B cell (primary cell): ENCODE data around the gene RNF152. TPM values are rescaled to one million over a fixed set of nuclear protein-coding genes. Genes with fewer than 3 reads are reported as not detected.

Experiments used
- ATAC-seq: fragments of 200-7000 bp; cut with Tn5 transposase; one replicate; pipeline ENCODE4 v1.10.0; 2021; ENCODE audit warnings: low read depth, mild to moderate bottlenecking, moderate number of reproducible peaks, moderate library complexity
- CTCF ChIA-PET: fragments of 350-600 bp; sonication (Branson Sonifier 250); formaldehyde crosslinking; loops from one replicate; lab custom pipeline; 2021; ENCODE audit warnings: antibody characterized with exemption, inconsistent platforms; lab: Charles Lee
- POLR2A ChIA-PET: fragments of 350-600 bp; sonication (Branson Sonifier 250); formaldehyde crosslinking; loops from one replicate; lab custom pipeline; 2021; ENCODE audit warnings: antibody characterized with exemption; lab: Charles Lee
- DNase-seq: peaks from one replicate; pipeline ENCODE4 v3.0.0; 2013
- H2AFZ ChIP-seq: 2 replicates; pipeline ENCODE4 v1.6.1; 2012; ENCODE audit warnings: mild to moderate bottlenecking, low read depth, low read length; ENCODE audit not compliant: insufficient read depth, poor library complexity, severe bottlenecking
- H3K27ac ChIP-seq, 2 donors: 1 replicate in 1 of 2; 2 replicates in 1 of 2; pipeline ENCODE4 v1.5.1; 2012 to 2013; ENCODE audit warnings: low read length in 2 of 2, mild to moderate bottlenecking in 2 of 2, moderate library complexity in 1 of 2
- H3K27me3 ChIP-seq, 4 experiments: fragments of 200-600 bp in 1 of 4; sonication (generic) in 1 of 4; replicated peaks in 1 of 4; 1 replicate in 2 of 4; 2 replicates in 2 of 4; pipeline versions ENCODE4 v1.6.1 to v1.7.0; 2013 to 2016; ENCODE audit warnings: low read length in 3 of 4, mild to moderate bottlenecking in 2 of 4, mixed read lengths in 1 of 4, moderate library complexity in 1 of 4; ENCODE audit not compliant: insufficient read depth in 4 of 4, control insufficient read depth in 3 of 4; ENCODE audit errors: control extremely low read depth in 1 of 4
- H3K36me3 ChIP-seq, 2 experiments: replicated peaks in 1 of 2; 1 replicate in 1 of 2; 2 replicates in 1 of 2; pipeline versions ENCODE4 v1.6.1 to v1.7.1; 2013; ENCODE audit warnings: low read length in 1 of 2; ENCODE audit not compliant: insufficient read depth in 2 of 2, control insufficient read depth in 1 of 2; ENCODE audit errors: control extremely low read depth in 1 of 2, extremely low read depth in 1 of 2
- H3K4me1 ChIP-seq, 2 donors: fragments of 200-600 bp in 1 of 2; sonication (generic) in 1 of 2; 1 replicate in 1 of 2; 2 replicates in 1 of 2; pipeline versions ENCODE4 v1.5.1 to v1.6.1; 2013 to 2017; ENCODE audit warnings: low read length in 2 of 2; ENCODE audit not compliant: control insufficient read depth in 2 of 2, insufficient read depth in 2 of 2
- H3K4me2 ChIP-seq: replicated peaks from 2 replicates; pipeline ENCODE3; 2012; ENCODE audit warnings: mild to moderate bottlenecking, low read depth, low read length; ENCODE audit not compliant: poor library complexity, severe bottlenecking
- H3K4me3 ChIP-seq, 5 experiments: fragments of 200-600 bp in 1 of 5; sonication (generic) in 1 of 5; 1 replicate in 3 of 5; 2 replicates in 2 of 5; pipeline versions ENCODE4 v1.5.1 to v1.7.0; 2011 to 2016; ENCODE audit warnings: low read length in 4 of 5, mild to moderate bottlenecking in 4 of 5, low read depth in 2 of 5, control low read depth in 1 of 5, moderate library complexity in 1 of 5; ENCODE audit not compliant: insufficient read depth in 1 of 5; ENCODE audit errors: control extremely low read depth in 1 of 5, extremely low read depth in 1 of 5
- H3K79me2 ChIP-seq: fragments of 200-600 bp; sonication (generic); one replicate; pipeline ENCODE4 v1.6.0; 2016; ENCODE audit warnings: low read length; ENCODE audit not compliant: control insufficient read depth, insufficient read depth
- H3K9ac ChIP-seq: fragments of 200-600 bp; sonication (generic); 2 replicates; pipeline ENCODE4 v1.6.1; 2017; ENCODE audit warnings: mild to moderate bottlenecking, low read length, moderate library complexity
- H3K9me3 ChIP-seq, 3 donors: one replicate each; pipeline versions ENCODE4 v1.6.1 to v1.7.1; 2013; ENCODE audit warnings: low read length in 2 of 3; ENCODE audit not compliant: control insufficient read depth in 2 of 3, insufficient read depth in 1 of 3; ENCODE audit errors: control extremely low read depth in 1 of 3
- H4K20me1 ChIP-seq: 2 replicates; pipeline ENCODE4 v1.6.0; 2012; ENCODE audit warnings: mild to moderate bottlenecking, low read length; ENCODE audit not compliant: insufficient read depth, control insufficient read depth, poor library complexity, severe bottlenecking
- H3K27ac Mint-ChIP-seq: one replicate; pipeline ENCODE4 v1.8.0; 2021; ENCODE audit warnings: mixed read lengths
- H3K27me3 Mint-ChIP-seq: one replicate; pipeline ENCODE4 v1.8.0; 2021; ENCODE audit warnings: mixed read lengths
- H3K4me1 Mint-ChIP-seq: one replicate; pipeline ENCODE4 v1.8.0; 2021; ENCODE audit warnings: mixed read lengths
- H3K4me3 Mint-ChIP-seq: one replicate; pipeline ENCODE4 v1.8.0; 2021; ENCODE audit warnings: mixed read lengths
- H3K9me3 Mint-ChIP-seq: one replicate; pipeline ENCODE4 v1.8.0; 2022; ENCODE audit warnings: mixed read lengths; ENCODE audit not compliant: insufficient read depth
- CTCF ChIP-seq: fragments of 200-600 bp; IDR thresholded peaks from one replicate; pipeline ENCODE4 v1.8.0; 2022; ENCODE audit warnings: antibody characterized with exemption, mild to moderate bottlenecking
- EZH2 ChIP-seq: IDR thresholded peaks from 2 replicates; pipeline ENCODE4 v1.6.1; 2012; ENCODE audit warnings: borderline replicate concordance, low read depth, mild to moderate bottlenecking, moderate library complexity, low read length; ENCODE audit not compliant: insufficient read depth, poor library complexity, severe bottlenecking
- WGBS: methylation state at CpG from one replicate; pipeline ENCODE4 v1.1.5; 2013; ENCODE audit warnings: missing lambda C conversion rate; ENCODE audit not compliant: insufficient coverage; 5-methylcytosine and 5-hydroxymethylcytosine counted together
- intact Hi-C: fragments of 100-400 bp; cut with micrococcal nuclease; formaldehyde crosslinking; loops from one replicate; pipeline ENCODE4 v1.10.0; 2022
- polyA plus RNA-seq: library from polyadenylated mRNA; depleted of rRNA; stranded (reverse); fragments of >200 nt; gene quantifications from 2 replicates; pipeline ENCODE4 v1.2.3, GENCODE V29; 2012
- total RNA-seq, 2 donors: library from RNA; stranded (reverse); fragments of 120-200 nt in 1 of 2; gene quantifications; 1 replicate in 1 of 2; 2 replicates in 1 of 2; pipeline versions ENCODE4 v1.2.3 to v1.2.4, GENCODE V29; 2013 to 2022

RNF152 gene
- total and polyA plus RNA-seq, 2 donors (not counting 1 experiment from before 2014, with no cell fraction given), result 0.49 TPM; not detected in 1

- no peak overlapping the region for H3K27ac ChIP-seq
- H3K27me3 Mint-ChIP-seq, result peaks cover 38% of the 10 kb centered on the region
- intact Hi-C loops, result no loop called here
- H3K27ac Mint-ChIP-seq, result no peak overlapping the region
- ChIA-PET POLR2A (no interaction called here), CTCF (no interaction called here)
- H3K4me3 Mint-ChIP-seq, result no peak overlapping the region
- no peaks in the 10 kb centered on the region for H3K27me3 ChIP-seq
- H3K4me1 ChIP-seq, result no peaks in the 10 kb centered on the region
- H3K4me2 ChIP-seq, result no peak overlapping the region
- H3K4me3 ChIP-seq, result no peak overlapping the region
- no peak overlapping the region for H3K9ac ChIP-seq
- no peaks in the 10 kb centered on the region for H4K20me1 ChIP-seq
- no peaks in the 10 kb centered on the region for H3K36me3 ChIP-seq
- ATAC-seq (no peak), DNase-seq (no peak)
- WGBS, result 73% methylated on average over 2 of the region's 4 CpGs
- H3K4me1 Mint-ChIP-seq, result no peaks in the 10 kb centered on the region
- no peak for TF ChIP-seq EZH2
- TF ChIP-seq CTCF, result no peak
- H3K9me3 Mint-ChIP-seq, result no peaks in the 10 kb centered on the region
- H3K9me3 ChIP-seq, result peaks cover 0 to 3% (median 0%) of the 10 kb centered on the region in 3 donors
- no peak overlapping the region for H2AFZ ChIP-seq
- no peaks in the 10 kb centered on the region for H3K79me2 ChIP-seq
Measured at GRCh38 chr18:61926532-61926931, 33.7 kb upstream of the RNF152 start.

- no peak for TF ChIP-seq CTCF
- no peak for TF ChIP-seq EZH2
- DNase-seq (no peak), ATAC-seq (no peak)
- H3K27me3 Mint-ChIP-seq, result peaks cover 30% of the 10 kb centered on the region
- no peak overlapping the region for H3K4me3 Mint-ChIP-seq
- Histone ChIP-seq H3K4me3 (no peak overlapping the region), H3K27me3 (no peaks in the 10 kb centered on the region), H3K9me3 (peaks cover 0 to 3% (median 0%) of the 10 kb centered on the region in 3 donors), H3K9ac (no peak overlapping the region), H3K27ac (no peak overlapping the region), H3K4me2 (no peak overlapping the region), H3K36me3 (no peaks in the 10 kb centered on the region), H3K4me1 (no peaks in the 10 kb centered on the region), H4K20me1 (no peaks in the 10 kb centered on the region), H2AFZ (no peak overlapping the region), H3K79me2 (no peaks in the 10 kb centered on the region)
- intact Hi-C loops, result no loop called here
- H3K9me3 Mint-ChIP-seq, result no peaks in the 10 kb centered on the region
- CTCF ChIA-PET, result no interaction called here
- H3K4me1 Mint-ChIP-seq, result no peaks in the 10 kb centered on the region
- 80% methylated on average over 1 of the region's 5 CpGs for WGBS
- no peak overlapping the region for H3K27ac Mint-ChIP-seq
- POLR2A ChIA-PET, result no interaction called here
Measured at GRCh38 chr18:61924550-61924949, 31.7 kb upstream of the RNF152 start.
